Measurements from ENCODE around the gene IRF2.

IRF2 gene

DNA sequence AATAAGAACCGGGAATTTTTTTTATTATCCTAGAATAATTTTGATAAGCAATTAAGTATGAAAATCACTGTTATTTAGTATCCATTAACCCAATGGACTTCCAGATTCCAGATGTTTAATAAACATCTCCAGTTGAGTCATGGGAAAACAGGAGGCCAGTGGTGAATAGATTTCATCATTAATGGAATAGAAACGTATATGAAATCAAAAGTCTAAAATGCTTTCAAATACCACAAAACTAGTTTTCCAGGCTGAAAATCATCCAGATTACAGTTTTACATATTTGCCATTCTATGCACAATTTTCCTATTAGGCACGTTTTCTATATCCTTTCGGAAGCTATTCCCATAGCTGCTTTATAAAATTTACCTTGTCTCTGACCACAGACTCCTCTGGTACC, 35.0 kb downstream of the IRF2 start:
- DNase-seq, result no peak
- H3K27me3 Mint-ChIP-seq (ENCODE audit: low read depth, poor library complexity), result peaks cover 6% of the 10 kb centered on the region
- H3K4me3 Mint-ChIP-seq, result no peak overlapping the region
- no peaks in the 10 kb centered on the region for H3K9me3 Mint-ChIP-seq
- TF ChIP-seq, protein P1, sequence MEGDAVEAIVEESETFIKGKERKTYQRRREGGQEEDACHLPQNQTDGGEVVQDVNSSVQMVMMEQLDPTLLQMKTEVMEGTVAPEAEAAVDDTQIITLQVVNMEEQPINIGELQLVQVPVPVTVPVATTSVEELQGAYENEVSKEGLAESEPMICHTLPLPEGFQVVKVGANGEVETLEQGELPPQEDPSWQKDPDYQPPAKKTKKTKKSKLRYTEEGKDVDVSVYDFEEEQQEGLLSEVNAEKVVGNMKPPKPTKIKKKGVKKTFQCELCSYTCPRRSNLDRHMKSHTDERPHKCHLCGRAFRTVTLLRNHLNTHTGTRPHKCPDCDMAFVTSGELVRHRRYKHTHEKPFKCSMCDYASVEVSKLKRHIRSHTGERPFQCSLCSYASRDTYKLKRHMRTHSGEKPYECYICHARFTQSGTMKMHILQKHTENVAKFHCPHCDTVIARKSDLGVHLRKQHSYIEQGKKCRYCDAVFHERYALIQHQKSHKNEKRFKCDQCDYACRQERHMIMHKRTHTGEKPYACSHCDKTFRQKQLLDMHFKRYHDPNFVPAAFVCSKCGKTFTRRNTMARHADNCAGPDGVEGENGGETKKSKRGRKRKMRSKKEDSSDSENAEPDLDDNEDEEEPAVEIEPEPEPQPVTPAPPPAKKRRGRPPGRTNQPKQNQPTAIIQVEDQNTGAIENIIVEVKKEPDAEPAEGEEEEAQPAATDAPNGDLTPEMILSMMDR (IDR thresholded peaks at IDR 0.05), result no peak
- no peak overlapping the region for H3K27ac Mint-ChIP-seq
- H3K4me1 Mint-ChIP-seq, result peaks cover 69% of the 10 kb centered on the region
- H3K36me3 Mint-ChIP-seq (ENCODE audit: low read depth), result no peaks in the 10 kb centered on the region

DNA sequence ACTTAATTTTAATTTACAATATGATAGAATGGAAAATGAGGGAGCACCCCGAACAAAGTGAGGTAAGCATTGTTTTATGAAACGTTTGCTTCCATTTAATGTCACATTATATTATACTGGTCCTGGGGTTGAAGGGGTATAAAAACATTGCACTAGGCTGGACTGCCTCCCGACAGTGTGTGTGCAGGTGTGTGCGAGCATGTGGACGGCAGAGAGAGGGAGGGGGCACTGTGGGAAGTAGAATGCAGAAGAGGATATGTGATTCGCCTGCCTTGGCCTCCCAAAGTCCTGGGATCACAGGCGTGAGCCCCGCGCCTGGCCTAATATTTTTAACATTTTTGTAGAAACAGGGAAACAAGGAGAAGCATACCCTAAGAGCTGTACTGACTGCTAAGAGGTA, 36.0 kb downstream of the IRF2 start:
- Mint-ChIP-seq H3K27me3 (ENCODE audit: low read depth, poor library complexity) (peaks cover 6% of the 10 kb centered on the region), H3K4me1 (peaks cover 67% of the 10 kb centered on the region), H3K27ac (no peak overlapping the region), H3K4me3 (no peak overlapping the region), H3K9me3 (no peaks in the 10 kb centered on the region), H3K36me3 (ENCODE audit: low read depth) (no peaks in the 10 kb centered on the region)
- no peak for DNase-seq
- TF ChIP-seq, protein P1 (IDR thresholded peaks at IDR 0.05), result no peak

DNA sequence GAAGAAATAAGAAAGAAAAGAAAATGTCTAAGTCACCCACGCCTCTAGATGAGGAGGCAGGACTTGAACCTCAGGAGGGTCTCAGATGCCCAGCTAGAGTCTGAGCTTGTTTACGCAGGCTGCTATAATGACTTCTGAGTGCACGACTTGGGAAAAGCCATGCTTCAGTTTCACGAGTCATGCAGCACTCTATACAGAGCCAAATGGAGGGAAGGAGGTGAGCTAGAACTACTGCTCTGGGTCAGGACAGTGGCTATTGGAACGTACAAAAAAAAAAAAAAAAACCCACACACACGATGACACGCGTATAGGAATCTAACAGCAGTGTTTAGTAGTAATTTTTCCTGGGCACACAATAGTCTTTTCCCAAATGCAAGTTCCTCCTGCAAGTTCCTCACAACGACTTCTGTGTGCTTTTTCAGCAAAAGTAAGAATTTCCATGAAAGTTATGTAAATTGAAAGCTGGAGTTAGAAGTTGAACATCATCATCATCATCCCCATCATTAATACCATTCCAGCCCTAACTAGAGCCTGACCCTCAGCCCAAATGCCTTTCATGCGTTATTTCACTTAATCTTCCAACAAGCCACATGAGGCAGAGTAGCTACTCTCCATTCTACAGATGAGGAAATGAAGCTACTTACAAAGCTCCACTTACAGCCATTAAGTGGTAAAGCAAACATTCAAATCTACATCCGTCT, 36.6 kb downstream of the IRF2 start:
- peaks cover under 1% of the 10 kb centered on the region for H3K36me3 Mint-ChIP-seq (ENCODE audit: low read depth)
- H3K9me3 Mint-ChIP-seq, result no peaks in the 10 kb centered on the region
- H3K27me3 Mint-ChIP-seq (ENCODE audit: low read depth, poor library complexity), result peaks cover 6% of the 10 kb centered on the region
- TF ChIP-seq, protein P1 (IDR thresholded peaks at IDR 0.05), result no peak
- H3K4me1 Mint-ChIP-seq, result peaks cover 63% of the 10 kb centered on the region
- no peak overlapping the region for H3K27ac Mint-ChIP-seq
- no peak for DNase-seq
- no peak overlapping the region for H3K4me3 Mint-ChIP-seq

GRCh38 chr4:184434501-184435066, 39.8 kb downstream of the IRF2 start:
- TF ChIP-seq, protein P1 (IDR thresholded peaks at IDR 0.05), result no peak
- Mint-ChIP-seq H3K9me3 (no peaks in the 10 kb centered on the region), H3K4me3 (no peak overlapping the region), H3K27me3 (ENCODE audit: low read depth, poor library complexity) (peaks cover 6% of the 10 kb centered on the region), H3K27ac (no peak overlapping the region), H3K4me1 (peaks cover 47% of the 10 kb centered on the region), H3K36me3 (ENCODE audit: low read depth) (peaks cover 7% of the 10 kb centered on the region)
- DNase-seq, result no peak

DNA sequence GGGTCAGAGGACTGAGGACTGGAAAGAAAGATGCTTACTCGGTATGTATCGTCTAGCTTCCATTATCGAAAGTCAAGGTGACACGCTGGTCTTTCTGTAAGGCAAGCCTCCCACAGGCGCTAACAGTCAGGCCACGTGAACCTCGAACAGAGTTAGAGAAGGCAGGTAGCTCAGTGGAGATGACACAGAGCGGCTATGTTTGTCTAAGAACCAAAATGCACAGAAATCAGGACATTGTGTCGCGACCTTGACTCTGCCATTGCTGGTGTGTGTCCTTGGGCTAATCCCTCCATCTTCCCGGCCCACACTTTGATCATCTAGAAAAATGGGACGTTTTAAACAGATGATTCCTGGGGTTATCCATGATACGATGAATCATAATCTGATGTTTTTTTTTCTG, 40.3 kb downstream of the IRF2 start:
- peaks cover 6% of the 10 kb centered on the region for H3K27me3 Mint-ChIP-seq (ENCODE audit: low read depth, poor library complexity)
- peaks cover 45% of the 10 kb centered on the region for H3K4me1 Mint-ChIP-seq
- no peaks in the 10 kb centered on the region for H3K9me3 Mint-ChIP-seq
- H3K27ac Mint-ChIP-seq, result no peak overlapping the region
- H3K4me3 Mint-ChIP-seq, result no peak overlapping the region
- TF ChIP-seq, protein P1 (IDR thresholded peaks at IDR 0.05), result no peak
- no peak for DNase-seq
- H3K36me3 Mint-ChIP-seq (ENCODE audit: low read depth), result peaks cover 7% of the 10 kb centered on the region
